ENCODE results near the gene ATG16L2.
A peak's percentile ranks its signal among the peaks of the same experiment; 100 is the strongest.
"Not testable (repeated sequence)": the region's sequence is repeated elsewhere in the genome, so short reads cannot be mapped to it uniquely, and the experiment has no call there.

The ATG16L2 gene

GRCh38 chr11:72780296-72781062, 33.7 kb upstream of the ATG16L2 start:
- DNase-seq: no peak

GRCh38 chr11:72781063-72781312, 33.2 kb upstream of the ATG16L2 start:
- no peak for DNase-seq

DNA sequence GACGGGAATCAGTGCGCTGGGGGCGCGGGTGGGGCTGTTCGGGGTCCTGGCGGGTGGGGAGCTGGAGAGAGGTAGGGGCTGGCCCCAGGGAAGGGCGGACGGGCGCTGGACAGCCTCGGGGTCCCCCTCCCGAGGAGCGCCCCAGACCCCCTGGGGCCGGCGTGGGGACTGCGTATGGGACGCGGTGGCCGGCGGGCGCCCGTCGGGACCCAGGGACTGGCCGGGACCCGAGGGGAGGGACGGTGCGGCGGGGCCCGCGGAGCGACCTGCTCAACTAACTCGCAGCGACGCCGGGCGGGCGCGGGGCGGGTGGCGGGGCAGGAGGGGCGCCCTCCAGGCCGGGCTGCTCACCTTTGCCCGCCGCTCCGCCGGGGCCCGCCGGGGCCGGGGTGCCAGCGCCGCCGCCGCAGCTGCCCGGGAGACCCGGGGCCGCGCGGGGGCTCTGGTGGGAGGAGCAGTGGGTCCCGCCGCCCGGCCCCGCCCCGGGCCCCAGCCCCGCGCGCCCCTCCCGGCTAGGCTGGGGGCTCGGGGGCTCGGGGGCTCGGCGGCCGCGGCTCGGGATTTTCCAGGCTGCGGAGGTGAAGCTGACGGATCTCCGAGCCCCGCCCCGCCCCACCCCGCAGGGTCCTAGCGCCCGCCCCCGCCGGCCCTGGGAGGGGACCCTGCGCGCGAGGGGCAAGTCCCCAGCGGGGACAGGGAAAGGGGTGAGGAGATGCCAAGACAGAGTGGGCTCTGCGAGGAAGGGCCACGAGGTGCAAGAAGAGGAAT, 32.7 kb upstream of the ATG16L2 start:
- peak; percentile 57 for DNase-seq

DNA sequence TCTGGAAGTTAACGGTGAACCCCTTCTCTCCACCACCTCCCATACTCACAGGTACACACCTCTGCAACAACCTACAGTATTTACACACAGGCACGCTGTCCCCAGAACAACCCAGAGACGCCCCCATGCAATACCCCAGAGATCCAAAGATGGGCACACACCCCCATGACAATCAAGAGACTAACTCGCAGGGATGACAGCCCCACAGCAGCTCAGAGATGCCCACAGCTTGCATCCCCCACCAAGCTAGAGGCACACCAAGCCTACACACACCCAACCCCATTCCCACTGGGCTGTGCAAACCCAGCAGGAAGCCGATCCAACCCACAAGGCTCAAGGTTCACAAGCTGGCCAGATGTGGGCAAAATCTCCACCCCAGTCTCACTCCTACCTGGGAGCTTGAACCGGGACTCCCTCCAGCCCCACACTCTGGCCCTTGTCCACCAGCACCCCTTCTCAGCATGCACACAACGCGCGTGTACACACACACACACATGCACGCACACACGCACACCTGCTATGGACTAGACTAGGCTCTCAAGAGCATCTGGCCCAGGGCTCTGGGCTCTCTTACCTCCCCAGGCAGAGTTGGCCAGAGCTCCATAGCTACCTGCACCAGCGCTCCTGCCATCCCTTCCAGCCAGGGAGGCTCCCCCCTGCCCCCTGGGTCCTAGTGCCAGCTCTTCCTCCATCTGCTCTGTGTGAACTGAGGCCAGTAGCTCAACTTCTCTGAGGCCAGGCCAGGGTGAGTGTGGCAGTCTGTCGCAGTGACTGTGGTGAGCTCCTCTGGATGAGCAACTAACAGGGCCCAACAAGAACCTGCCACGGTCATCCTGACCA, 31.9 kb upstream of the ATG16L2 start:
- DNase-seq: peak; percentile 31

GRCh38 chr11:72783144-72783905, 30.9 kb upstream of the ATG16L2 start:
- DNase-seq: no peak

- no peak for DNase-seq
These were observed 29.5 kb upstream of the ATG16L2 start for GRCh38 chr11:72784662-72785061.

DNA sequence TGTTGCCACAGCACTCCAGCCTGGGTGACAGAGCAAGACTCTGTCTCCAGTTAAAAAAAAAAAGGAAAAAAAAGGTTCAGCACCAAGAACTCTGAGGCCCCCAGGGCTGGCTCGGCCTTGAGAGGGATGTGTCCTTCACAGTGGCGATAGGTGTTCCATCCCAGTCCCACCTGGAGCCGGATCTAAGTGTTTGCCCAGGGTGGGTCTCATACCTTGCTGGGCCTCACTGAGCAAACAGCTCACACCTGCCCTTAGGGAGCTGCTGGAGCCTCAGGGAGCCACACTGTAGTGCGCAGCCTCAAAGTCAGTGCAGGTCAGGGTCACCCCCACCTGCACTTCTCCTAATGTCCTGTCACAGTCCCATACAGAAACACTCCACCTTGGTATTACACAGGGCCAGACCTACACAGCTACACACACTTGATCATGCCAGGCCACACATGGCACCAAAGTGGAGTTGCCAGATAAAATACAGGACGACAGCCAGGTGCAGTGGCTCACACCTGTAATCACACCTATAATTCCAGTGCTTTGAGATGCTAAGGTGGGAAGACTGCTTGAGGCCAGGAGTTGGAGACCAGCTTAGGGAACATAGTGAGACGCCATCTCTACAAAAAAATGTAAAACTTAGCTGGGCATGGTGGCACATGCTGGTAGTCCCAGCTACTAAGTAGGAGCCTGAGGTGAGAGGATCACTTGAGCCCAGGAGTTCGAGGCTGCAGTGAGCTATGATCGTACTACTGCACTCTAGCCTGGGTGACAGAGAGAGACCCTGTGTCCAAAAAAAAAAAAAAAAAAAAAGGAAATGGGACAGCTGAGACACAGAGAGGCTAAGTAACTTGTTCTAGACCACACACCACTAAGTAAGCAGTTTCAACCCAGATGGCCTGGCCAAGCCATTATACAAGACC, 27.7 kb upstream of the ATG16L2 start:
- DNase-seq: no peak

DNA sequence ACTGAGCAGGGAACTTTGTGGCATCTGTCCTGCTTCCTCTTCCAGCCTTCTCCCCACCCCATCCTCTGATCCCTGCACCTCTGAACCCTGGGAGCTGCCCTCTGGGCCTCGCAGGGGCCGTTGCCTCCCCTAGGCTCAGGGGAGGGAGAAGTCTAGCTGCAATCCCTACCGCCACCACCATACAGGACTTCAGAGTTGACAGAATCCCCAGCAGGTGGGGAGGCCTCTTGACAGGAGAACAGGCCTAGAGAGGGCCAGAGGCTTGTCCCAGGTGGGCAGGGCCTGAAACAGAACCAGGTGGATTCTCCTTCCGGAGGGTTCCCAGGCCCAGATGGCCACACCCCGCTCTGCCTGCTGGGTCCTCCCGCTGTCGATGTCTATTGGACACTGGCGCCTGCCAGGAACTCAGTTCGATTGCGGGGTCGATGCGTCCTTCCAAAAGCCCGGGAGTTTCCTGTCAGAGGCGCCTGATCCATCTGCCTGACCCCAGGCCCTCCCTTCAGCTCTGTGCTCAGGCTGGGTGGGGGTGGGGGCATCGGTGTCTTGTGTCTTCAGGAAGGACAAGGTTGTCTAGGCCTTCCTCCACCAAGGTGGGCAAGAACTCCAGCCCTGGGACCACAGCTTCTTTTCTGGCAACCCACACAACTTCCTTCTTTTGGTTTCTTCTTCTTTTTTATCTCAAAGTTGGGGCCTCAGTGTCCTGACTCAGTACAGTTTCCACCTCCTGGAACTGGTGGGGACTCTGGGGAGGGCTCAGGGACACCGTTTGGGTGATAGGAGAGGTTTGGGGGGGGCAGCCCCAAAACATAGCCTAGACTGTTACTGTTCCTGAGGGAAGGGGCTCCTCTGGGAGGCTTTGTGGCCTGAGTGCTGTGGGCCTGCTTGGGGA, 26.8 kb upstream of the ATG16L2 start:
- peak; percentile 49 for DNase-seq

- no peak for DNase-seq
These were observed 26.0 kb upstream of the ATG16L2 start for GRCh38 chr11:72788241-72788640.

- DNase-seq: no peak
These were observed 24.6 kb upstream of the ATG16L2 start for GRCh38 chr11:72789493-72790131.

DNA sequence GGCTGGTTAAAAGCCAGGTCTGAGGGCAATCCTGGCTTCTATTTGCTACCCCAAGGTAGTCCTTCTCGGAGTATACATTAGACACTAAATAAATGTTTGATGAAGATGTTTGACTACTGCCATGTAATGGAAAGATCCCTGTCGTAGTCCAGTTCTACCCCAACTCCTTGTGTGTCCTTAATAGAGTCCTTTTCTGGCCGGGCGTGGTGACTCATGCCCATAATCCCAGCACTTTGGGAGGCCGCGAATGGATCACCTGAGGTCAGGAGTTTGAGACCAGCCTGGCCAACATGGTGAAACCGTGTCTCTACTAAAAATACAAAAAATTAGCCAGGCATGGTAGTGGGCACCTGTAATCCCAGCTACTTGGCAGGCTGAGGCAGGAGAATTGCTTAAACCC, 23.0 kb upstream of the ATG16L2 start:
- not testable (repeated sequence) for DNase-seq

DNA sequence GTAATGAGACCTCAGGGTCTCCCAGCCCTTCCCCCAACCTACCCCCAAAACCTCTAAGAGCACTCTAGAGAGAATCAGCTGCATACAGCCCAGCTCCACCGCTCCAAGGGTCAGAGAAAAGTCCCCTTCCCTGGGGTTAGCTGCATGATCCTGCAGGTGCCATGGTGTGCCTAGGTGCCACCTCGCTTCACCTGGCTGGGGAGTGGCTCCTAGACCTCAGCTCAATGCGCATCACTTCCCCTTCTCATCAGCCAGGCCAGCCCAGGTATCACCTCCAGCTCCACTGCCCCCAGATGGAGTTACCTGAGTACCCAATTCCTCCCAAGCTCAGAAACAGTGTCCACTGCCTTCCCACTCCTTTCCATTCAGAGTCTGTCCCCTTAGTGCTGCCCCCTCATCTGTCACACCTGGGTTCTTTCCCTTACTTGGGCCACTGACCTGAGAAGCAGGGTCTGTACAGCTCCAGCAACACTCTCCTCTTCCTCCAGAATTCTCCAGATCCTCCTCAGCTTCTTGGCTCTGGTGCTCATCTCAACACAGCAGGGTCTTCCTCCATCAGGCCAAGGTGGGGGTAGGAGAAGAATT, 21.7 kb upstream of the ATG16L2 start:
- no peak for DNase-seq

DNA sequence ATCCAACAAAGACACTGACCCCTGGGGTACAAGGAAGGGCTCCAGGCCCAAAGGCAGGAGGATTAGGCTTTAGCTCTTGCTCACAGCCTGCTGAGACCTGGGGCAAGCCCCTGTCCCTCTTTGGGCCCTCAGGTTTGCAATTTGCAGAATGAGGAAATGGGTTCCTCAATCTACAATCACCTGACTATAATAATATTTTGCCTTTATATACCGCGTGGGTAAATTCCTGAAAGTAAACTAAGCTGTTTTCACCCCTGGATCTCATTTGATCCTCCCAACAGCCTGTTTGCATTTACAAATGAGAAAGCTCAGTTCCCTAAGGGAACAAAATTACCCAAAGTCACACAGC, 21.2 kb upstream of the ATG16L2 start:
- no peak for DNase-seq

DNA sequence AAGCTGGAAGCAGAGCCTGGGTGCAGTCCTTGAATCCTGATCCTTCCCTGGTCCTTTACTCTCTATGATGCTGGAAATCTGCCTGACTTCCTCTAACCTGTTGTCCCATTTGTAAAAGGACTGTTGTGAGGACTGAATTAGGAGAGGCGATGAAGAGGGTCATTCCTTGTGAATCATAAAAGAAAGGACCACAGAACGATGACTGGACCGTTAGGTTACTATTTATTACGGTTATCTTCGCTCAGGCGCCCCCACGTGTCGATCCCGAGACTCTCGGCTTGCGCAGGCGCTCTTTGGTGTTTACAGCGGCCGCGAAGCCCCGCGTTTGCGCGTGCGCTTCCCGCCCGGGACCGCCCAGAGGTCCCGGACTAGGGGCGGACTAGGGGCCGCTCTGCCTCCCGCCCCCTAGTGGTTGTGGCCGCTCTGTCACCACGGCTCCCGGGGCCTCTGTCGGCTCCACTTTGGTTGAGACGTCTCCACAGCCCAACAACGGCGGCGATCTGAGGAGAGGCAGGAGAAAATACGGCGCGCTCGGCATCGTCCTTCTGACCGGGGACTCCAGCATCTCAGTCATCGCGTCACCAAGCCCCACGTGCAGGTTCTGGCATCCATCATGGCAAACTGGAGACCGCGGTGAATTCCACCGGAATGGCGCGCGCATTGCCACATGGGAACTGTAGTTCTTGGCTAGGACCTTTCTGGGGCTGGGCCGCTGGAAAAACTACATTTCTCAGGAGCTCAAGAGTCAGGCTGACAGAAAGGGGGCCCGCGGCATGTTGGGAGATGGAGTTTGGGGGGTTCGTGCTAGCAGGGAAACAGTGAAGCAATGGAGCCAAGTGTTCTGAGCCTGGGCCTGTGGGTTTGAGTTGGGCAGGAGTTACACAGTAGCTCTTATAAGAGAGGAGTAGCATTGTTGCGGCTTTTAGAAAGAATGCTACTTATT, 20.5 kb upstream of the ATG16L2 start, which contains the start of gene STARD10:
STARD10 (minus strand) TSS at position 623 of the 943 bp plus-strand sequence. CDS start 12,866 bp downstream, outside the sequence.
- peak; percentile 95 for DNase-seq

GRCh38 chr11:72798361-72798760, 15.8 kb upstream of the ATG16L2 start:
- DNase-seq: no peak

GRCh38 chr11:72799441-72799840, 14.8 kb upstream of the ATG16L2 start:
- DNase-seq: no peak

DNA sequence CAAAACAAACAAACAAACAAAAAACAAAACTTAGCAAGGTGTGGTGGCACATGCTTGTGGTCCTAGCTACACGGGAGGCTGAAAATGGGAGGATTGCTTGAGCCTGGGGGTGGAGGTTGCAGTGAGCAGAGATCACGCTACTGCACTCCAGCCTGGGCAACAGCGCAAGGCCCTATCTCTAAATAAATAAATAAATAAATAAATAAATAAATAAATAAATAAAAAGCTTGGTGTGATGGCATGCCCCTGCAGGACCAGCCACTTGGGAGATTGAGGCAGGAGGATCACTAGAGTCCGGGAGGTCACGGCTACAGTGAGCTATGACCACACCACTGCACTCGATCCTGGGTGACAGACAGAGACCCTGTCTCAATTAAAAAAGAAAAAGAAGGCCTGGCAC, 11.4 kb upstream of the ATG16L2 start:
- no peak for DNase-seq

DNA sequence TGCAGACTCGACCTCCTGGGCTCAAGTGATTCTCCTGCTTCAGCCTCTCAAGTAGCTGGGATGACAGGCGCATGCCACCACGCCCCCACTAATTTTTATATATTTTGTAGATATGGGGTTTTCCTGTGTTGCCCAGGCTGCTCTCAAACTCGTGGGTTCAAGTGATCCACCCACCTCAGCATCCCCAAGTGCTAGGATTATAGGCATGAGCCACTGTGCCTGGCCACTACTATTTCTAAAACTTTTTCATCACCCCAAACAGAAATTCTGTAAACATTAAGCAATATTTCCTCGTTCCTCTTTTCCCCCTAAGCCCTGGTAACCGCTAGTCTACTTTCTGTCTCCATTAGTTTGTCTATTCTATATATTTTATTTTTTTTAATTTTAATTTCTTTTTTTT, 9.0 kb upstream of the ATG16L2 start:
- no peak for DNase-seq

DNA sequence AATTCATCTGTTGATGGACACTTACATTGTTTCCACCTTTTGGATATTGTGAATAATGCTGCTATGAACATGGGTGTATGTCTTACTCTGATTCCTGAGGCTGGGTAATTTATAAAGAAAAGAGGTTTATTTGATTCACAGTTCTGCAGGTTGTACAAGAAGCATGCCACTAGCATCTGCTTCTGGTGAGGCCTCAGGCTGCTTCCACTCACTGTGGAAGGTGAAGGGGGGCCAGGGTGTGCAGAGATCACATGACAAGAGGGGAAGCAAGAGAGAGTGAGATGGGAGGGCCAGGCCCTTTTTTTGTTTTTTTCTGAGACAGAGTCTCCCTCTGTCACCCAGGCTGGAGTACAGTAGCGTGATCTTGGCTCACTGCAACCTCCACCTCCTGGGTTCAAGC, 7.8 kb upstream of the ATG16L2 start:
- not testable (repeated sequence) for DNase-seq

All from NCI-H82 (cell line).